Psoas muscle (tissue), 8 donors: ENCODE data around the gene RNU4-1. TPM values are rescaled to one million over a fixed set of nuclear protein-coding genes. Genes with fewer than 3 reads are reported as not detected.

Experiments
- ATAC-seq, 4 donors: fragments of 200-7000 bp; cut with Tn5 transposase; one replicate each; pipeline ENCODE4 v1.9.1; 2020; ENCODE audit warnings: moderate library complexity in 3 of 4, mild to moderate bottlenecking in 2 of 4
- DNase-seq, 2 donors: peaks; one replicate each; pipeline ENCODE4 v3.0.0-alpha.2; 2020
- H3K27ac ChIP-seq: fragments of 200-600 bp; one replicate; pipeline ENCODE4 v1.8.0; 2022
- H3K27me3 ChIP-seq, 3 donors: fragments of 200-600 bp in 1 of 3; one replicate each; pipeline versions ENCODE4 v1.6.1 to v1.8.0; 2013 to 2022; ENCODE audit warnings: low read length in 2 of 3, mild to moderate bottlenecking in 2 of 3, moderate library complexity in 1 of 3; ENCODE audit not compliant: insufficient read depth in 3 of 3
- H3K36me3 ChIP-seq, 2 donors: fragments of 200-600 bp in 1 of 2; one replicate each; pipeline versions ENCODE4 v1.6.1 to v1.8.0; 2013 to 2022; ENCODE audit warnings: low read depth in 1 of 2, mild to moderate bottlenecking in 1 of 2, moderate library complexity in 1 of 2; ENCODE audit not compliant: insufficient read depth in 1 of 2
- H3K4me1 ChIP-seq: fragments of 200-600 bp; one replicate; pipeline ENCODE4 v1.8.0; 2022
- H3K4me3 ChIP-seq: fragments of 200-600 bp; one replicate; pipeline ENCODE4 v1.8.0; 2022; ENCODE audit warnings: mild to moderate bottlenecking
- H3K9me3 ChIP-seq: fragments of 200-600 bp; one replicate; pipeline ENCODE4 v1.8.0; 2022
- WGBS, 3 donors: extraction: QIAGEN DNeasy Blood & Tissue Kit; methylation state at CpG; one replicate each; pipeline versions ENCODE4 v1.1.6 to v1.1.7; 2013; 5-methylcytosine and 5-hydroxymethylcytosine counted together
- intact Hi-C, 2 donors: fragments of 100-400 bp; cut with DNase I; formaldehyde crosslinking; loops; one replicate each; pipeline versions ENCODE4 v1.11.0 to v1.14.2; 2022
- polyA plus RNA-seq, 3 donors: library from polyadenylated mRNA; stranded (reverse); fragments of 200-250 nt; gene quantifications; one replicate each; pipeline ENCODE4 v1.2.3, GENCODE V29; 2013
- total RNA-seq, 4 donors: library from RNA; stranded (reverse); fragmentation: NEBNext Ultra II Directional in 2 of 4; extraction: Animal tissue kit (Norgen Biotek cat#: 25700) in 2 of 4; gene quantifications; one replicate each; pipeline versions ENCODE4 v1.2.1 to v1.2.4, GENCODE V29; 2021 to 2023
- TF ChIP-seq, protein P1 (sequence below): fragments of 200-600 bp; IDR thresholded peaks from one replicate; pipeline ENCODE4 v1.8.0; 2022; ENCODE audit warnings: antibody characterized with exemption
- donor health status: healthy with polysubstance abuse.
- donor health status: DM: no; HTN: no; CAD: no; lungs with moderate emphysema.
- donor health status: Bipolar disorder and iron deficiency.
- donor health status: healthy.
- donor health status: DM: yes; HTN: yes; CAD: no.
- donor health status: DM: no; HTN: no; CAD: no.
- donor health status: DM: no; HTN: no; CAD: no.
- donor health status: DM: yes; HTN: yes; CAD: no.

Gene RNU4-1
- total and polyA plus RNA-seq, 7 donors, result 1,144 to 3,144 (median 2,601) TPM; not detected in 3

DNA sequence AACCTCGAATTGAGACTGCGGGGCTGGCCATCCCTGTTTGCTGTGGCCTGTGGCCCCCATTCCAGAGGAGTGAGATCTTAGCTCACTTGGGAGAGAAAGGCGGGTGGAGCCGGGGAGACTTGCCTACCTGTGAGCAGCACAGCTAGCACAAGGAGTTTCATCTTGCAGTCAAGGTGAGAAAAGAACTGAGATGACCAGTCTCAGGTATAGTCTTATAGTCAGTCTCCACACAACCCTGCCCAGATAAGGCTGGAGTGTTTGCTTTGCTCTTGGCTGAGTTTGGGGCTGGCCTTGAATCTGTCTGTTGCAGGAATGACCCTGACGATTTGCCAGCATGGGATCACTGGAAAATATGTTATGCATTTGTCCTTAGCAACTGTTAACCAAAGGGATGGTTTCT is 34.6 kb upstream of the RNU4-1 start, which contains the start of gene PLA2G1B:
PLA2G1B (minus strand) TSS at position 187 of the 400 bp plus-strand sequence; CDS start at position 161, 26 bp downstream.
- H3K36me3 ChIP-seq, result no peaks in the 10 kb centered on the region
- H3K4me3 ChIP-seq, result no peak within 1 kb of the TSS
- TF ChIP-seq, protein P1, sequence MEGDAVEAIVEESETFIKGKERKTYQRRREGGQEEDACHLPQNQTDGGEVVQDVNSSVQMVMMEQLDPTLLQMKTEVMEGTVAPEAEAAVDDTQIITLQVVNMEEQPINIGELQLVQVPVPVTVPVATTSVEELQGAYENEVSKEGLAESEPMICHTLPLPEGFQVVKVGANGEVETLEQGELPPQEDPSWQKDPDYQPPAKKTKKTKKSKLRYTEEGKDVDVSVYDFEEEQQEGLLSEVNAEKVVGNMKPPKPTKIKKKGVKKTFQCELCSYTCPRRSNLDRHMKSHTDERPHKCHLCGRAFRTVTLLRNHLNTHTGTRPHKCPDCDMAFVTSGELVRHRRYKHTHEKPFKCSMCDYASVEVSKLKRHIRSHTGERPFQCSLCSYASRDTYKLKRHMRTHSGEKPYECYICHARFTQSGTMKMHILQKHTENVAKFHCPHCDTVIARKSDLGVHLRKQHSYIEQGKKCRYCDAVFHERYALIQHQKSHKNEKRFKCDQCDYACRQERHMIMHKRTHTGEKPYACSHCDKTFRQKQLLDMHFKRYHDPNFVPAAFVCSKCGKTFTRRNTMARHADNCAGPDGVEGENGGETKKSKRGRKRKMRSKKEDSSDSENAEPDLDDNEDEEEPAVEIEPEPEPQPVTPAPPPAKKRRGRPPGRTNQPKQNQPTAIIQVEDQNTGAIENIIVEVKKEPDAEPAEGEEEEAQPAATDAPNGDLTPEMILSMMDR, result no peak
- no peak for DNase-seq
- WGBS, 3 donors, result 71 to 78% (median 75%) methylated on average over 5 of the region's 5 CpGs
- intact Hi-C loops, result loop anchor here in 1 of 2 donors (10.0 kb wide), 1 partner anchor 107 kb away; the partner anchor contains the start of gene COX6A1
- H3K9me3 ChIP-seq, result no peaks in the 10 kb centered on the region
- no peak for ATAC-seq
- H3K4me1 ChIP-seq, result no peaks in the 10 kb centered on the region
- H3K27ac ChIP-seq, result no peak within 1 kb of the TSS
- peaks cover 0 to 4% (median 0%) of the 10 kb centered on the region in 3 donors for H3K27me3 ChIP-seq

DNA sequence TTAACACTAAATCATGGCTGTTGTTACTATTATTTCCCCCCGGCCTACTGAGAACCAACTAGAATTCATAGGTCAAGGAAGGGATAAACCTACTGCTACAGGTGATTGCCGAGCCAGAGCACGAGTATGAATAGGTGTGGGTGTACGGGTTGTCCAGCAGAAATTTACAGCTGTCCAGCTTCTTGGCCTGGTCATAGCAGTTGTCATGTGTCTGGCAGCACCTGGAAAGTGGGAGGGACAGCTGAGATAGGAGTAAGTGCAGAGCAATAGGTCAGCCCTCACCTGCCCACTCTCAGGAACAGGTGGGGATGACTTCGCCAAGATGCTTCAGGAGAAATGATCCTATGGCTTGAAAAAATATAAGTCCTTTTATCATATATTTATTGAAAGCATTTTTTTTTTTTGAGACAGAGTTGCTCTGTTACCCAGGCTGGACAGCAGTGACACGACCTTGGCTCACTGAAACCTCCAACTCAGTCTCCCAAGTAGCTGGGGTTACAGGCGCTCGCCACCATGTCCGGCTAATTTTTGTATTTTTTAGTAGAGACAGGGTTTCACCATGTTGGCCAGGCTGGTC is 31.9 kb upstream of the RNU4-1 start:
- 41 to 51% (median 45%) methylated on average over 9 of the region's 9 CpGs for WGBS, 3 donors
- ATAC-seq (peak in 1 of 4 donors; percentile 12), DNase-seq (no peak)
- H3K9me3 ChIP-seq, result no peaks in the 10 kb centered on the region
- H3K27me3 ChIP-seq, result no peaks in the 10 kb centered on the region
- intact Hi-C loops, result loop anchor here (5.0 to 10.0 kb wide), 2 partner anchors 102 to 110 kb away; partner anchors contain the start of gene COX6A1 (in 1 of the 2)
- peak overlapping the region; percentile 77 for H3K4me3 ChIP-seq
- H3K36me3 ChIP-seq, result no peaks in the 10 kb centered on the region
- H3K4me1 ChIP-seq, result no peaks in the 10 kb centered on the region
- no peak overlapping the region for H3K27ac ChIP-seq
- TF ChIP-seq, protein P1, result no peak

DNA sequence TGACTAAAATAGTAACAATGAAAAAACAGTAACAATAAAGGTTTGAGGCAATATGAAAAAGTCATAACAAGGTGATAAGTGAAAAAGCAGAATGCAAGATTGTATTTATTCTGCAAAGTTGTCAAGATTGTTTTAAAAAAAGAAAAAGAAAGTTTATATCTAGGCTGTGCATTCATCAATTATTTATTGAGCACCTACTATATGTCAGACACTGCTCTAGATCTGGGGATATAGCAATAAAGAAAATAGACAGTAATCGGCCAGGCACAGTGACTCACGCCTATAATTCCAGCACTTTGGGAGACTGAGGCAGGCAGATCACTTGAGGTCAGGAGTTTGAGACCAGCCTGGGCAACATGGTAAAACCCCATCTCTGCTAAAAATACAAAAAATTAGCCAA is 30.7 kb upstream of the RNU4-1 start:
- Histone ChIP-seq H3K27me3 (no peaks in the 10 kb centered on the region), H3K27ac (no peak overlapping the region), H3K4me3 (no peak overlapping the region), H3K9me3 (no peaks in the 10 kb centered on the region), H3K4me1 (no peaks in the 10 kb centered on the region), H3K36me3 (no peaks in the 10 kb centered on the region)
- intact Hi-C loops, result loop anchor here (5.0 to 10.0 kb wide), 2 partner anchors 104 to 111 kb away; partner anchors contain the start of gene COX6A1 (in 1 of the 2)
- WGBS, 3 donors, result 84 to 90% (median 89%) methylated on average over 2 of the region's 2 CpGs
- TF ChIP-seq, protein P1, result no peak
- ATAC-seq (no peak), DNase-seq (no peak)

DNA sequence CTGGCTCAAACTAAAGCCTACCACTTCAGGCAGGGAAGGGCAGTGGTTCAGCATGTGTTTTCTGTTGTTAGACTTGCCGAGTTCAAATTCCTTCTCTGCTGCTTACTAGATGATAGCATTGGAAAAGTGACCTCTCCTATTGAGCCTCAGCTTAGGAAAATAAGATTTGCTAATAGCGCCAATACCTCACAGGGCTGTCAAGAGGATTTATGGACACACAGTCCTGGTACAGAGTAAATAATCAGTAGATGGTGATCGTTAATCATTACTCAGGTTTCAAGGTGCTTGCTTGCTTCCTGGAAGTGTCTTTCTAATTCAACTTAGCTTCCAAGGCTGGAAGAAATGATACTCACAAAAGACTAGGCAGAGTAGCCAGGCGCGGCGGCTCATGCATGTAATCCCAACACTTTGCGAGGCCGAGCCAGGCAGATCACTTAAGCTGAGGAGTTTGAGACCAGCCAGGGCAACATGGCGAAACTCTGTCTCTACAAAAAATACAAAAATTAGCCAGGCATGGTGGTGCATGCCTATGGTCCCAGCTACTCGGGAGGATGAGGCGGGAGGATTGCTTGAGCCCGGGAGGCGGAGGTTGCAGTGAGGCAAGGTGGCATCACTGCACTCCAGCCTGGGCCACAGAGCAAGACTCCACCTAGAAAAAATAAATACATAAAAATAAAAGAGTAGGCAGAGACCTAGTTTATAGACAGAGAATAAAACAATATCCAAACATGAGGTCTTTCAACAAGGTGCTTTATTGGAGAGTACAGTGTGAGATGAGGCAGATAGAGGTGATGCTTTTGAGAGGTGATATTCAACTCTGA is 28.6 kb upstream of the RNU4-1 start:
- Histone ChIP-seq H3K27me3 (no peaks in the 10 kb centered on the region), H3K4me3 (no peak overlapping the region), H3K27ac (no peak overlapping the region), H3K36me3 (no peaks in the 10 kb centered on the region), H3K4me1 (peaks cover 4% of the 10 kb centered on the region), H3K9me3 (no peaks in the 10 kb centered on the region)
- intact Hi-C loops, result loop anchor here (5.0 to 10.0 kb wide), 2 partner anchors 106 to 113 kb away; partner anchors contain the start of gene COX6A1 (in 1 of the 2)
- no peak for DNase-seq
- TF ChIP-seq, protein P1, result no peak
- 49 to 58% (median 51%) methylated on average over 13 of the region's 13 CpGs for WGBS, 3 donors
- no peak for ATAC-seq
